ENCODE data around the gene PEX19.

Gene PEX19

DNA sequence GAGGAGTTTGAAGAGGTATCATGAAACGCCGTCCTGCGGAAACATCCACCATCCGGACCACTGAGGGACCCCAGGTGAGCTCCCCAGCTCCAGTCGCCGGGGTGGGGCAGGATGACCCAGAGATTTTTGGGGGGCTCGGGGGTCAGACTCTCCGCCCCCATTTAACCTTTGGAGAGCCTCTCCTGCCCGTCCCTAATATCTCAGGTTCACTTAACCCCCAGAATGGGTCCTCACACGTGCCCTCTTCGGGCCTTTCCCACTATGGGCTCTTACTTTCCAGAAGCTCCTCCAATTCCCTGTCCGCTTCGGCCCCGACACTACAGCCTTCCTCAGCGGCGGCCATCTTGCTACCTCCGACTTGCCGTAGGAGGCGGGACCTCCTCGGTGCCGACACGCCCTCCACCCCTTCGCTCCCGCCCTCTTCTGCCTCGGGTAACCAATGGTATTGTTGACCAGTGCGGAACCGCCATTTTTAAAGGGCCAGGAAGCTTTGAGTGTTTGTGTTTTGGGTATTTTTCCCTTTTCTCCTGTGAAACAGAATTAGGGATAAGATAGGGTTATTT is at the start of gene PEX19:
Gene PEX19 (minus strand): TSS at position 352 of the 563 bp plus-strand sequence. CDS start 9 bp downstream, at position 343.
- H3K36me3 ChIP-seq (ENCODE audit: insufficient read depth, low read length), result peaks cover 39% of the 10 kb centered on the region

DNA sequence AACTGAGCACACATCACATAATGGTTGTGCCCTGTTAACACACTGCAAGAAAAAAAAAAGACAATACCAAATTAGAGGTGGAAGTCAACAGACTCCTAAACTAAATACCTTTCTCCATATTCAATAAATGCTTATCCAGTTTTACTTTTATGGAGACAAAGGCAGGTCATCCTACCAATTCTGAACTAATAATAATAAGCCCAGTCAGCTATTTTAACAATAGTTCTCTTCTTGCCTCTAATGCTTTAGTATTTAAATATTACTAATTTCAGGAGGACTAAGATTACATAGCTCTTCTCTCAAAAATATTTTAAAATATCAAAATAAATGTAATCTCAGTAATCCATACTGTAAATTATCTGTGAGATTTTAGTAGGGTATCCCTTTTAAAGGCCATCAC is 47.6 kb upstream of the PEX19 start:
- Histone ChIP-seq H3K27me3 (ENCODE audit: control insufficient read depth in 1 of 2, insufficient read depth in 2 of 2, low read length in 2 of 2) (no peaks in the 10 kb centered on the region), H3K4me1 (ENCODE audit: insufficient read depth, low read length) (no peaks in the 10 kb centered on the region), H3K4me3 (ENCODE audit: low read depth in 1 of 2, low read length in 2 of 2) (no peak overlapping the region), H3K9ac (ENCODE audit: low read length) (no peak overlapping the region), H3K36me3 (ENCODE audit: insufficient read depth, low read length) (peaks cover 63% of the 10 kb centered on the region), H3K27ac (ENCODE audit: low read depth, low read length) (no peak overlapping the region), H3K9me3 (ENCODE audit: low read length) (no peaks in the 10 kb centered on the region)

More for the DNA sequence above, at the start of gene PEX19:
- Histone ChIP-seq H3K27ac (ENCODE audit: low read depth, low read length) (peak within 1 kb of the TSS; percentile 87), H3K4me1 (ENCODE audit: insufficient read depth, low read length) (peaks cover 24% of the 10 kb centered on the region), H3K4me3 (ENCODE audit: low read depth in 1 of 2, low read length in 2 of 2) (peak within 1 kb of the TSS; percentile 57 to 96), H3K27me3 (ENCODE audit: control insufficient read depth in 1 of 2, insufficient read depth in 2 of 2, low read length in 2 of 2) (no peaks in the 10 kb centered on the region), H3K9ac (ENCODE audit: low read length) (peak within 1 kb of the TSS; percentile 65), H3K9me3 (ENCODE audit: low read length) (no peaks in the 10 kb centered on the region)

- no peaks in the 10 kb centered on the region for H3K4me1 ChIP-seq (ENCODE audit: insufficient read depth, low read length)
- H3K27me3 ChIP-seq (ENCODE audit: control insufficient read depth in 1 of 2, insufficient read depth in 2 of 2, low read length in 2 of 2), result no peaks in the 10 kb centered on the region
- no peak overlapping the region for H3K9ac ChIP-seq (ENCODE audit: low read length)
- no peaks in the 10 kb centered on the region for H3K9me3 ChIP-seq (ENCODE audit: low read length)
- H3K4me3 ChIP-seq (ENCODE audit: low read depth in 1 of 2, low read length in 2 of 2), result no peak overlapping the region
- no peak overlapping the region for H3K27ac ChIP-seq (ENCODE audit: low read depth, low read length)
- peaks cover 83% of the 10 kb centered on the region for H3K36me3 ChIP-seq (ENCODE audit: insufficient read depth, low read length)
Observed at GRCh38 chr1:160330119-160330518, 45.2 kb upstream of the PEX19 start.

DNA sequence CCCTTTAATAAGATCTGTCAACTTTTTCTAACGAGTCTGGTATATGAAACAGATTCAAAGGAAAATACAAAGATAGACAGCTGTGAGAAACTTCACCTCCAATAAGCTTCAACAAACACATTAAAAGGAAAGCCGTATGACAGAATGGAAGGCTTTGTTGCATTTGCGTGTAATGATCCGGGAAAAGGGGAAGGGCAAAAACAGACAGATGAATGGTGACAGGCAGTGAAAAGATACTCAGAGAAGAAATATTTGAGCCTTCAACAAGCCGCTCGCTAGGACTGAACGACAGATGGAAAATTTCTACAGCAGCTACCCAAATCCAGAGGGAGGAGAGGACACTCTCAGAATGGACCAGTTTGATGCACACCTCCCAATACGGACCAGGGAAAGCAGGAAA is 43.3 kb upstream of the PEX19 start:
- Histone ChIP-seq H3K4me1 (ENCODE audit: insufficient read depth, low read length) (no peaks in the 10 kb centered on the region), H3K9me3 (ENCODE audit: low read length) (no peaks in the 10 kb centered on the region), H3K4me3 (ENCODE audit: low read depth in 1 of 2, low read length in 2 of 2) (no peak overlapping the region), H3K27me3 (ENCODE audit: control insufficient read depth in 1 of 2, insufficient read depth in 2 of 2, low read length in 2 of 2) (no peaks in the 10 kb centered on the region), H3K27ac (ENCODE audit: low read depth, low read length) (no peak overlapping the region), H3K9ac (ENCODE audit: low read length) (no peak overlapping the region), H3K36me3 (ENCODE audit: insufficient read depth, low read length) (peaks cover 74% of the 10 kb centered on the region)

DNA sequence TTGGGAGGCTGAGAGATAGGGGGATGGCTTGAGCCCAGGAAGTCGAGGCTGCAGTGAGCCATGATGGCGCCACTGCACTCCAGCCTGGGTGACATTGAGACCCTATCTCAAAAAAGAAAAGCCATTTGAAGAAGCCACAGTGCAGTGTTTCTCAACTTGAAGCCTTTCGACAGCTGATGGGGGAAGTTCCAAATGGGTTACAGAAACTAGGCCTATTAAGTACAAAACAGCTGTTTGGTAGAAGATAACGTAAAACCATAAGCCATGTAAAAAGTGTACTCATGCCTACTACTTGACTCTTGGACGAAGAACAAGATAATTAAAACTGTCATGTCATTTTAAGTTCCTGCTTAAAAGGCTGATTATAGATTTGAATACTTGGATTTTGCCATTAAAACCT is 41.5 kb upstream of the PEX19 start:
- H3K4me1 ChIP-seq (ENCODE audit: insufficient read depth, low read length), result no peaks in the 10 kb centered on the region
- H3K9ac ChIP-seq (ENCODE audit: low read length), result no peak overlapping the region
- peaks cover 72% of the 10 kb centered on the region for H3K36me3 ChIP-seq (ENCODE audit: insufficient read depth, low read length)
- no peaks in the 10 kb centered on the region for H3K27me3 ChIP-seq (ENCODE audit: control insufficient read depth in 1 of 2, insufficient read depth in 2 of 2, low read length in 2 of 2)
- no peak overlapping the region for H3K27ac ChIP-seq (ENCODE audit: low read depth, low read length)
- H3K4me3 ChIP-seq (ENCODE audit: low read depth in 1 of 2, low read length in 2 of 2), result no peak overlapping the region
- H3K9me3 ChIP-seq (ENCODE audit: low read length), result no peaks in the 10 kb centered on the region

DNA sequence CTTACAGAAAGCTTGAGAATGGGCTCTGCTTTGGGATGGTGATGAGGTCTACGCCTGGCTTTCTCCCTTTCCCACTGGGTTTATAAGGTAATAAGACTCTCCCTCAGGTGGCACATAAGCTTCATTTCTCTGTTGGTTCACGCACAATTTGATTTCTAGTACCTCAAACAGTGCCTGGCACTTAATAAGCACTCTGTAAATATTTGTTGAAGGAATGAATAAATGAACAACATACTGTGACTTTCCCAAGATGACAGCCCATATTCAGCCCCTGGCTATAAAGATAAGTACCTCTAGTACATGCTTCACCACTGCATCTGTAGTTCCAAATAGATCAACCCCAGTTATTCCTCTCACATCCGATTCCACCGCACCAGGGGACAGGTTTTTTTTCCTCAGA is 40.3 kb upstream of the PEX19 start:
- Histone ChIP-seq H3K27me3 (ENCODE audit: control insufficient read depth in 1 of 2, insufficient read depth in 2 of 2, low read length in 2 of 2) (no peaks in the 10 kb centered on the region), H3K4me1 (ENCODE audit: insufficient read depth, low read length) (no peaks in the 10 kb centered on the region), H3K9me3 (ENCODE audit: low read length) (no peaks in the 10 kb centered on the region), H3K27ac (ENCODE audit: low read depth, low read length) (no peak overlapping the region), H3K36me3 (ENCODE audit: insufficient read depth, low read length) (peaks cover 61% of the 10 kb centered on the region), H3K9ac (ENCODE audit: low read length) (no peak overlapping the region), H3K4me3 (ENCODE audit: low read depth in 1 of 2, low read length in 2 of 2) (no peak overlapping the region)

GRCh38 chr1:160322831-160323230 is 37.9 kb upstream of the PEX19 start:
- Histone ChIP-seq H3K4me1 (ENCODE audit: insufficient read depth, low read length) (no peaks in the 10 kb centered on the region), H3K27me3 (ENCODE audit: control insufficient read depth in 1 of 2, insufficient read depth in 2 of 2, low read length in 2 of 2) (no peaks in the 10 kb centered on the region), H3K9ac (ENCODE audit: low read length) (no peak overlapping the region), H3K36me3 (ENCODE audit: insufficient read depth, low read length) (peaks cover 48% of the 10 kb centered on the region), H3K9me3 (ENCODE audit: low read length) (no peaks in the 10 kb centered on the region), H3K4me3 (ENCODE audit: low read depth in 1 of 2, low read length in 2 of 2) (no peak overlapping the region), H3K27ac (ENCODE audit: low read depth, low read length) (no peak overlapping the region)

DNA sequence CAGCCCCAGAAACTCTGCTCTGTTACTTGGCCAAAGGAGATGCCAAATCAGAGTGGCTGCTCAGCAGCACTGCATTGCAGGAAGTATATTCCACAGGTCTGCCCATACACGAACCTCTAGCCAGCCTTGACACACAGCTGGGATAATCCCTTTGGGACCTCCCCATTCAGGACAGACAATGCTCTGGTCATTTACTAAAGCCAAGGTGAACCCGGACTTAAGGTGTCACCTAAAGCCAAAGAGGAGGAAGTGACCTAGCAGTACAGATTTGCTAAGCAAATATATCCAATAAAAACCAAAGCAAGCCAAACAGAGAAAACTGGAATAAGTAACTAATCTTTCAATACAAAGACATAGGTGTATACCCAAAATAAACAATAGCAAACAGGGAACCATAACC is 30.4 kb upstream of the PEX19 start:
- H3K27me3 ChIP-seq (ENCODE audit: control insufficient read depth in 1 of 2, insufficient read depth in 2 of 2, low read length in 2 of 2), result no peaks in the 10 kb centered on the region
- no peak overlapping the region for H3K4me3 ChIP-seq (ENCODE audit: low read depth in 1 of 2, low read length in 2 of 2)
- H3K27ac ChIP-seq (ENCODE audit: low read depth, low read length), result no peak overlapping the region
- no peaks in the 10 kb centered on the region for H3K4me1 ChIP-seq (ENCODE audit: insufficient read depth, low read length)
- no peak overlapping the region for H3K9ac ChIP-seq (ENCODE audit: low read length)
- H3K36me3 ChIP-seq (ENCODE audit: insufficient read depth, low read length), result peaks cover 60% of the 10 kb centered on the region
- H3K9me3 ChIP-seq (ENCODE audit: low read length), result no peaks in the 10 kb centered on the region

DNA sequence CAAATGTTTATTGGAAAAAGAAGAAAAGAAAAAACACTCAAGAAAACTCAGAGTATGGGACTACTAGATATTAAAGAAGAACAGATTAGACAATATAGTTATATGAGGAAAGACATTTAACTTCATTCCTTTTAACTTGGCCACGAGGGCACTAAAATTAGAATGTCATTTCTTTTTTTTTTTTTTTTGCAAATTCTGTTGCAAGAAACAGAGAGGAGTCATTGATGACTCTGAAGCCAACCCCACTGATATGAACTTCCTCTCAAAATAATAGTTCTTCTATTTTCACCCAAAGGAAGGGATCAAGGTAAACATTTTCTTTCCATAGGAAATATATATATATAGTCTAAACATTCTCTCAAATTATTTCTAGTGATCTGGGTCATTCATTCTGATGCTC is 24.6 kb upstream of the PEX19 start:
- H3K4me3 ChIP-seq (ENCODE audit: low read depth in 1 of 2, low read length in 2 of 2), result no peak overlapping the region
- H3K4me1 ChIP-seq (ENCODE audit: insufficient read depth, low read length), result no peaks in the 10 kb centered on the region
- H3K9me3 ChIP-seq (ENCODE audit: low read length), result no peaks in the 10 kb centered on the region
- H3K27ac ChIP-seq (ENCODE audit: low read depth, low read length), result no peak overlapping the region
- peaks cover 88% of the 10 kb centered on the region for H3K36me3 ChIP-seq (ENCODE audit: insufficient read depth, low read length)
- no peak overlapping the region for H3K9ac ChIP-seq (ENCODE audit: low read length)
- H3K27me3 ChIP-seq (ENCODE audit: control insufficient read depth in 1 of 2, insufficient read depth in 2 of 2, low read length in 2 of 2), result no peaks in the 10 kb centered on the region

- H3K9me3 ChIP-seq (ENCODE audit: low read length), result no peaks in the 10 kb centered on the region
- H3K4me1 ChIP-seq (ENCODE audit: insufficient read depth, low read length), result no peaks in the 10 kb centered on the region
- H3K36me3 ChIP-seq (ENCODE audit: insufficient read depth, low read length), result peaks cover 86% of the 10 kb centered on the region
- H3K9ac ChIP-seq (ENCODE audit: low read length), result no peak overlapping the region
- H3K27ac ChIP-seq (ENCODE audit: low read depth, low read length), result no peak overlapping the region
- no peaks in the 10 kb centered on the region for H3K27me3 ChIP-seq (ENCODE audit: control insufficient read depth in 1 of 2, insufficient read depth in 2 of 2, low read length in 2 of 2)
- H3K4me3 ChIP-seq (ENCODE audit: low read depth in 1 of 2, low read length in 2 of 2), result no peak overlapping the region
Observed at GRCh38 chr1:160309185-160309557, 24.2 kb upstream of the PEX19 start.

- no peak overlapping the region for H3K27ac ChIP-seq (ENCODE audit: low read depth, low read length)
- H3K4me1 ChIP-seq (ENCODE audit: insufficient read depth, low read length), result no peaks in the 10 kb centered on the region
Observed at GRCh38 chr1:160308451-160309184, 23.7 kb upstream of the PEX19 start.

More at GRCh38 chr1:160308451-160309184, 23.7 kb upstream of the PEX19 start:
- no peaks in the 10 kb centered on the region for H3K27me3 ChIP-seq (ENCODE audit: control insufficient read depth in 1 of 2, insufficient read depth in 2 of 2, low read length in 2 of 2)
- no peaks in the 10 kb centered on the region for H3K9me3 ChIP-seq (ENCODE audit: low read length)
- peaks cover 83% of the 10 kb centered on the region for H3K36me3 ChIP-seq (ENCODE audit: insufficient read depth, low read length)
- no peak overlapping the region for H3K4me3 ChIP-seq (ENCODE audit: low read depth in 1 of 2, low read length in 2 of 2)
- no peak overlapping the region for H3K9ac ChIP-seq (ENCODE audit: low read length)

All from muscle layer of colon (tissue), 2 donors.